ENCODE results near the gene ELMO3. TPM values are rescaled to one million over a fixed set of nuclear protein-coding genes. Genes with fewer than 3 reads are reported as not detected.

Gene ELMO3
- total and polyA plus RNA-seq, 2 of the 4 experiments (the other 2 are of a cell fraction): 0.36 to 1.6 TPM

DNA sequence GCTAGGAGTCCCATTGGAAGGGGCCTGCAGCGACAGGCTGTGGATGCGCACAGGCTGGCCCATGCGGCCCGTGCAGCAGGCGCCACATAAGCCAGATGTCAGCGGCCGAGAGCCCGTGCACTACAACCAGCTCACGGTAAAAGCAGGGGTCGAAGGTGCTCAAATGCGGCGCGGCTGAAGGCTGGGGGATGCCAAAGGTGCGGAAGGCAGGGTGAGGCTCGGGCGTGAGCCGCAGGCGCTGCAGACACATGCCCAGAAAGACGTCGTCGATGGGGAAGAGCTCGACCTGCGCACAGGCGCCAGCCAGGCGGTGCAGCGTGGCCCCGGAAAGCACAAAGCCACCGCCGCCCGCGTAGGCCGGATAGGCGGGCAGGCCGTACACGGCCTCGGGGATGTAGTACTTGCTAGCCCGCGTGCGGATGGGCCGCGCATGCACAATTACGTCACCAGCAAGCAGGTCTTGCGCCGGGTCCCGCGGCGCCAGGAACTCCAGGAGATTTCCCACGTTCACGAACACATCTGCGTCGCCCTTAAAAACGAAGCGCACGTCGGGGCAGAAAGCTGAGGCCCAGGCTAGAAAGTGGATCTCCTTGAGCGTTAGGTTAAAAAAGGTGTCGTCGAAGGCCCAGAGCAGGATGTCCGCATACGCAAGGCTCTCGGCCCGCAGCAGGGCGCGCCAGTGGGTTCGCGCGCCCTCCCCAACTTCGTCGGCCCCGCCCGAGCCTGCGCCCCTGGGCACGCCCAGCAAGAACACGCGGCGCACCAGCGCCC, 49.5 kb upstream of the ELMO3 start:
- H3K4me2 ChIP-seq (ENCODE audit: low read depth, low read length): no peak overlapping the region
- dilution Hi-C loops (cut with HindIII; ENCODE audit: low sequenced_read_pairs, unreplicated experiment) (no loop called here), intact Hi-C loops (cut with micrococcal nuclease) (loop anchor here (2.0 to 10.0 kb wide), 2 partner anchors 131 to 255 kb away; no protein-coding TSS in a partner anchor), in situ Hi-C loops (cut with MboI; ENCODE audit: low sequenced_read_pairs) (no loop called here)
- H4K20me1 ChIP-seq (ENCODE audit: insufficient read depth, low read length): peaks cover 11% of the 10 kb centered on the region; the same call in 1 of the 2 replicates
- no peak overlapping the region for H3K56ac ChIP-seq (ENCODE audit: extremely low read depth, insufficient read depth, low read length)
- no peak overlapping the region for H2BK15ac ChIP-seq (ENCODE audit: low read depth, low read length)
- H3K18ac ChIP-seq (ENCODE audit: low read depth, low read length): no peak overlapping the region
- ATAC-seq (ENCODE audit: low read depth) (no peak), DNase-seq (no peak)
- no peak overlapping the region for H3K14ac ChIP-seq (replicated peaks; ENCODE audit: low read depth, low read length)
- H2BK120ac ChIP-seq (ENCODE audit: low read depth, low read length): no peak overlapping the region
- no peak overlapping the region for H2BK20ac ChIP-seq (ENCODE audit: low read depth, low read length)
- no peak overlapping the region for H3K9ac ChIP-seq (ENCODE audit: low read depth, low read length)
- 68% methylated on average over 69 of the region's 77 CpGs; no CpG with 5 or more reads in 1 of the 2 experiments for WGBS, 2 experiments (ENCODE audit: extremely low coverage in 2 of 2, insufficient read length in 1 of 2)
- H3K27ac ChIP-seq (ENCODE audit: insufficient read depth, low read length): no peak overlapping the region
- no peaks in the 10 kb centered on the region for H3K27me3 ChIP-seq (ENCODE audit: control insufficient read depth, insufficient read depth, low read length)
- BruUV-seq (replicated peaks): no TSS peak
- H2AK9ac ChIP-seq (replicated peaks; ENCODE audit: low read depth, low read length, poor library complexity): peak overlapping the region; percentile 95
- no peak overlapping the region for H2BK5ac ChIP-seq (ENCODE audit: low read depth, low read length, poor library complexity, severe bottlenecking)
- peak overlapping the region; percentile 76; the same call in 1 of the 2 replicates for H3K4me3 ChIP-seq (ENCODE audit: insufficient read depth, low read depth, low read length)
- no peak overlapping the region for H4K8ac ChIP-seq (ENCODE audit: low read depth in 2 of 2, low read length in 2 of 2)
- peaks cover 4% of the 10 kb centered on the region; the same call in 1 of the 2 replicates for H3K9me1 ChIP-seq (ENCODE audit: insufficient read depth, low read length)
- H3K4me1 ChIP-seq (ENCODE audit: control insufficient read depth, insufficient read depth, low read length): peaks cover 5% of the 10 kb centered on the region; the same call in 1 of the 2 replicates
- no peak overlapping the region for H3K23ac ChIP-seq (ENCODE audit: low read depth, low read length)
- ChIA-PET CTCF (no interaction called here), POLR2A (ENCODE audit: unreplicated experiment) (no interaction called here)
- peak overlapping the region; percentile 99 for H2AFZ ChIP-seq (replicated peaks; ENCODE audit: low read length, poor library complexity)
- peaks cover 0 to 30% of the 10 kb centered on the region in 2 experiments; a peak in 2 of 4 replicates for H3K79me1 ChIP-seq (ENCODE audit: low read depth in 1 of 2, low read length in 2 of 2)
- peaks cover 45% of the 10 kb centered on the region for H3K36me3 ChIP-seq (ENCODE audit: control insufficient read depth, insufficient read depth, low read length)
- H4K5ac ChIP-seq (ENCODE audit: low read depth, low read length): no peak overlapping the region
- no peak overlapping the region for H4K91ac ChIP-seq (ENCODE audit: insufficient read depth, low read depth, low read length)
- H2AK5ac ChIP-seq (ENCODE audit: low read depth, low read length): peak overlapping the region; percentile 40; the same call in 1 of the 2 replicates
- H3K4ac ChIP-seq (ENCODE audit: low read depth, low read length): peak overlapping the region; percentile 30; the same call in 1 of the 2 replicates
- H3K9me3 ChIP-seq (ENCODE audit: control insufficient read depth, insufficient read depth, low read length): no peaks in the 10 kb centered on the region
- no peak for TF ChIP-seq NFE2L2 (IDR thresholded peaks at IDR 0.05; ENCODE audit: low read depth, low read length)
- TF ChIP-seq MAZ (IDR thresholded peaks at IDR 0.05; ENCODE audit: borderline replicate concordance, low read depth, low read length): no peak
- no peak for TF ChIP-seq RFX5 (IDR thresholded peaks at IDR 0.05; ENCODE audit: low read depth, low read length)
- TF ChIP-seq RAD21 (IDR thresholded peaks at IDR 0.05; ENCODE audit: low read length): no peak
- TF ChIP-seq, protein P1, sequence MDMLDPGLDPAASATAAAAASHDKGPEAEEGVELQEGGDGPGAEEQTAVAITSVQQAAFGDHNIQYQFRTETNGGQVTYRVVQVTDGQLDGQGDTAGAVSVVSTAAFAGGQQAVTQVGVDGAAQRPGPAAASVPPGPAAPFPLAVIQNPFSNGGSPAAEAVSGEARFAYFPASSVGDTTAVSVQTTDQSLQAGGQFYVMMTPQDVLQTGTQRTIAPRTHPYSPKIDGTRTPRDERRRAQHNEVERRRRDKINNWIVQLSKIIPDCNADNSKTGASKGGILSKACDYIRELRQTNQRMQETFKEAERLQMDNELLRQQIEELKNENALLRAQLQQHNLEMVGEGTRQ (IDR thresholded peaks at IDR 0.05; ENCODE audit: low read depth, low read length): no peak
- TF ChIP-seq CEBPB (IDR thresholded peaks at IDR 0.05; ENCODE audit: low read depth, low read length): no peak
- TF ChIP-seq BHLHE40 (IDR thresholded peaks at IDR 0.05; ENCODE audit: low read depth, low read length): no peak
- no peak for TF ChIP-seq FOS (IDR thresholded peaks at IDR 0.05; ENCODE audit: low read depth, low read length)
- no peak for TF ChIP-seq MXI1 (IDR thresholded peaks at IDR 0.05; ENCODE audit: borderline replicate concordance, low read depth, low read length)
- no peak for TF ChIP-seq CHD1 (IDR thresholded peaks at IDR 0.05; ENCODE audit: low read depth, low read length)
- TF ChIP-seq SMC3 (IDR thresholded peaks at IDR 0.05; ENCODE audit: low read depth, low read length): no peak
- TF ChIP-seq, protein P2, sequence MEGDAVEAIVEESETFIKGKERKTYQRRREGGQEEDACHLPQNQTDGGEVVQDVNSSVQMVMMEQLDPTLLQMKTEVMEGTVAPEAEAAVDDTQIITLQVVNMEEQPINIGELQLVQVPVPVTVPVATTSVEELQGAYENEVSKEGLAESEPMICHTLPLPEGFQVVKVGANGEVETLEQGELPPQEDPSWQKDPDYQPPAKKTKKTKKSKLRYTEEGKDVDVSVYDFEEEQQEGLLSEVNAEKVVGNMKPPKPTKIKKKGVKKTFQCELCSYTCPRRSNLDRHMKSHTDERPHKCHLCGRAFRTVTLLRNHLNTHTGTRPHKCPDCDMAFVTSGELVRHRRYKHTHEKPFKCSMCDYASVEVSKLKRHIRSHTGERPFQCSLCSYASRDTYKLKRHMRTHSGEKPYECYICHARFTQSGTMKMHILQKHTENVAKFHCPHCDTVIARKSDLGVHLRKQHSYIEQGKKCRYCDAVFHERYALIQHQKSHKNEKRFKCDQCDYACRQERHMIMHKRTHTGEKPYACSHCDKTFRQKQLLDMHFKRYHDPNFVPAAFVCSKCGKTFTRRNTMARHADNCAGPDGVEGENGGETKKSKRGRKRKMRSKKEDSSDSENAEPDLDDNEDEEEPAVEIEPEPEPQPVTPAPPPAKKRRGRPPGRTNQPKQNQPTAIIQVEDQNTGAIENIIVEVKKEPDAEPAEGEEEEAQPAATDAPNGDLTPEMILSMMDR (conservative IDR thresholded peaks at IDR 0.05; ENCODE audit: low read depth, low read length): no peak
- TF ChIP-seq, protein P3, sequence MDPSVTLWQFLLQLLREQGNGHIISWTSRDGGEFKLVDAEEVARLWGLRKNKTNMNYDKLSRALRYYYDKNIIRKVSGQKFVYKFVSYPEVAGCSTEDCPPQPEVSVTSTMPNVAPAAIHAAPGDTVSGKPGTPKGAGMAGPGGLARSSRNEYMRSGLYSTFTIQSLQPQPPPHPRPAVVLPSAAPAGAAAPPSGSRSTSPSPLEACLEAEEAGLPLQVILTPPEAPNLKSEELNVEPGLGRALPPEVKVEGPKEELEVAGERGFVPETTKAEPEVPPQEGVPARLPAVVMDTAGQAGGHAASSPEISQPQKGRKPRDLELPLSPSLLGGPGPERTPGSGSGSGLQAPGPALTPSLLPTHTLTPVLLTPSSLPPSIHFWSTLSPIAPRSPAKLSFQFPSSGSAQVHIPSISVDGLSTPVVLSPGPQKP (IDR thresholded peaks at IDR 0.05; ENCODE audit: borderline replicate concordance, low read depth, low read length): no peak
- no peak for TF ChIP-seq POLR2A (IDR thresholded peaks at IDR 0.05; ENCODE audit: low read depth, low read length)
- no peak for TF ChIP-seq MAFK (IDR thresholded peaks at IDR 0.05; ENCODE audit: low read depth, low read length)

Measured in IMR-90 (cell line).